Thoracic aorta endothelial cell (primary cell): ENCODE measurements around the gene UPB1. TPM values are rescaled to one million over a fixed set of nuclear protein-coding genes. Genes with fewer than 3 reads are reported as not detected.

Source experiments
- total RNA-seq: library from RNA; depleted of rRNA; stranded (reverse); fragments of >200 nt; gene quantifications from 2 replicates; pipeline ENCODE4 v1.2.3, GENCODE V29; 2012

Gene UPB1
- total RNA-seq = 0.07 and 0.40 TPM in 2 replicates

DNA sequence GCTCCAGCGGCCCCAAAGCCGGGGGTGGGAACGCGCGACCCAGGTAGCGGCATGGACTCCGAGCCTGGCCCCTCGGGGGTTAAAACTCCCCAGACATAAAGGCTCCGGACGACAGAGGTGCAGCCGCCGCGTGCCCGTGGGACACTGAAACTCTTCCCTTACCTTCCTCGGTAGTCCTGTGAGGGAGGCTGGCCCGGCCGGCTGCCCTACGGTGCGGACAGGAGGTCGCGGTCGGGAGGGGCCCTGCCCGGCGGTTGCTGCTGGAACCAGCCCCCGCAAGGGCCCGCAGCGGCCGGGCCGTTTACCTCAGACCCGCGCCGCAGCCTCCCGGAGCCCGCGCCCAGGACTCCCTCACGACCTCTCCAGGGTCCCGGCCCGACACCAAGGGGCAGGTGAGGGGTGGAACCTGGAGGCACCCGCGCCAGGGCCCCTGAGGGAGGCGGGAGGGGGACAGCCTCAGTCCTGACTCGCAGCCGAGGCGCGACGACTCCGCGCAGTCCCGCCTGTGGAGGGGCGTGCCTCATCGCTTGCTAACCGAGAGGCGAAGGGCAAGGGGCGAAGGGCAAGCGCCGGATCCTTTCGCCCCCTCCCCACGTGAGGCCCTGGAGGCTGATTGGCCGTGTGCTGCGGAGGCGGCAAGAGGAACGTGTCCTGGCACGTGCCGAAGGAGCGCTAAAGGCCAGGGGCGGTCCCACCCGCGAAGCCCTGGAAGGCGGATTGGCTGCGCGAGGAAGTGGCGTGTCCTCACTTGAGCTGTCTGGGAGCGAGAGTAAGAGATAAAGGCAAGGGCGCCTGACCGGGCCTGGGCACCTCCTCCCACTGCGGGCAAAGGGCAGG is at the start of gene UPB1:
Gene UPB1 (plus strand): TSS at position 805 of the 837 bp plus-strand sequence. CDS start 72 bp downstream, outside the sequence.

DNA sequence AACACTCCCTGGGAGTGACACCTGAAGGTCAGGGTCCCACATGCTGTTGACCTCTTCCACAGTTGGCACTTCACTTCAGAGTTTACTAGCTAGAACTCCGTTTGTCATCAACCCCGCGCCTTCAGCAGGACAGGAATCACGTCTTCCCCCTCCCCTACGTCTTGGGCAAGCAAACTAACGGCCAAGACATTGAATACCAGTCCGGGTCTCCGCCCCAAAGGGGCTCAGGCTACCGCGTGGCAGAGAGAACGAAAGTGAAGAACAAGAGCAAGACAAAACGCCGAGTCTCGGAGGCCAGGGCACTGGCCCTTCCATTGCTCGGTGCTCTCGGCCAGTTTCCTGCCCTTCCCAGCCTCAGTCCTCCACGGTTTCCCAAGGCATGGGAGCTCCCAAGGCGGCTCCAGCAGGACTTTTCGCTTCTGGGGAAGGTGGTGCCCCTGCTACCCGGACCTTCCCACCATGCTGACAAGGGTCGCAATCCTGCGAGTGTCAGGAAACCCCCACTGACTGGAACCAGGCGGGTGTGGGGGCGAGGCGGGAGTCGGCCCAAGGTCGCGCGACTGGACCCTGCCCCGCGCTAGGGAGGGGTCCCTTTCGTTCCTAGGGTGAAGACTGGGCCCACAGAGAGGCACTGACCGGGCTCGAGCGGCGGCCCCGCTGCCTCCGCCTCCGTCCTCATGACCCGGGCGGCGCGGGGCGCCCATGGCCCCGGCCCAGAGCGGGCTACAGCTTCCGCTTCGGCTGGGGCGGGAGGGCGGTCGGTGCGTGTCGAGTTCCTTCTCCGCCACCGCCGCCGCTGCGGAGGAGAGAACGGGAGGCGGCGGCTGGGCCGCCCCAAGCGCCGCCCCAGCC is 59.4 kb downstream of the UPB1 start, which contains the start of gene GUCD1:
Gene GUCD1 (minus strand): TSS at position 826 of the 852 bp plus-strand sequence. CDS start 147 bp downstream, at position 679.

DNA sequence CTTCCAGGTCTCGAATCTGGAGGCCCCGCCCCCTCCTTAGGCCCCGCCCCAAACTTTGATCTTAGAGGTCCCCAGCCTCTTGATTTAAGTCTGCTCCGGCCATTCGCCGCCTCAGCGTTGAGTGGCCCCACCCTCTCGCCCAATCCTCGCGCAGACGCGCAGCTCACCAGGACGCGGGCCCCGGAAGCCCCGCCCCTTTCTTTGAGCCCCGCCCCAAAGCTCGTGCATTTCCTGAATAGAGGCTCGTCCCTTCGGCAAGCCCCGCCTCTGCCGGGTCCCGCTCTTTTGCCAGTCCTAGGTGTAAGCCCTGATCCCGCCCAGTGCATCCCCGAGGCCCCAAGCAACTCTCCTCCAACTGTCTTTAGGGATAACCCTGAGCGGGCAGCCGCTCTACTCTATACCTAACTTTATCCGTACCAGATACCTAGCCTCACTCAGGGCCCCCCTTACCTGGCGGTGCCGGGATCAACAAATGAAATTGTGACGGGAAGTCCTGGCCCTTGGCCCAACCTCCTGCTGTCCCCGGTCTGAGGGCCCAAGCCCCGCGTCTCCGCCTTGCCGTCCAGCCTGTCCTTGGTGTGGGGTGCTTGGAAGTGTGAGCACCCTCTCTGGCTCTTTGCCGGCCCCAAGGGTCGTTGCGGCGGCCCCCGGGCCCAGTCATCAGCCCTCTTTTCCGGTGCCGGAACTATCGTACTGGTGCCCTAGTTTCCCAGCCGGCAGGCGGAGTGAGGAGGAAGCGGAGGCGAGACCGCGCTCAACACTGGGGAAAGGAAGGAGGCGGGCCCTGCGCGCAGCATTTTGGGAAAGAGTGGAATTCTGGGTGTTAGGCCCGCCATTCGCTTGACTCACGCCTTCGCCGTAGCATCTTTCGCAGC is 60.3 kb downstream of the UPB1 start, which contains the start of gene SNRPD3:
Gene SNRPD3 (plus strand): TSS at position 835 of the 875 bp plus-strand sequence. CDS start 1,676 bp downstream, outside the sequence.

Other genes starting within 250 kb of the UPB1 start
- gene SPECC1L, start 224.5 kb upstream of the UPB1 start, total RNA-seq = 56.9 and 60.2 TPM in 2 replicates
- 28.4 and 41.4 TPM in 2 replicates for gene ADORA2A, start 67.7 kb upstream of the UPB1 start, total RNA-seq
- 135 and 166 TPM in 2 replicates for gene GUCD1, start 59.8 kb downstream of the UPB1 start, total RNA-seq
- 148 and 185 TPM in 2 replicates for gene SNRPD3, start 60.7 kb downstream of the UPB1 start, total RNA-seq
- 2.0 and 3.7 TPM in 2 replicates for gene LRRC75B, start 97.7 kb downstream of the UPB1 start, total RNA-seq
- 0.53 and 0.57 TPM in 2 replicates for gene GGT1, start 107.9 kb downstream of the UPB1 start, total RNA-seq